SK-N-SH (cell line): Measurements from ENCODE around the gene ARID4B.

ENCODE experiments used
- CTCF ChIP-seq: fragments of 200-600 bp; sonication (generic); IDR thresholded peaks from 2 replicates; pipeline ENCODE4 v1.6.1; 2017; ENCODE audit warnings: antibody characterized with exemption, mild to moderate bottlenecking, moderate library complexity
- JUND ChIP-seq: IDR thresholded peaks from 2 replicates; pipeline ENCODE4 v1.4.0; 2012
- NFIC ChIP-seq: IDR thresholded peaks from 2 replicates; pipeline ENCODE4 v1.4.0; 2012; ENCODE audit warnings: borderline replicate concordance
- POLR2AphosphoS5 ChIP-seq: IDR thresholded peaks from 2 replicates; pipeline ENCODE4 v1.6.1; 2012; ENCODE audit warnings: low read depth, low read length
- RCOR1 ChIP-seq: fragments of 150-350 bp; IDR thresholded peaks from 2 replicates; pipeline ENCODE4 v1.6.1; 2017; ENCODE audit warnings: antibody characterized with exemption, low read length
- REST ChIP-seq: IDR thresholded peaks from 2 replicates; pipeline ENCODE4 v1.6.1; 2012; ENCODE audit warnings: mild to moderate bottlenecking, low read depth, low read length, moderate library complexity
- TAF1 ChIP-seq: IDR thresholded peaks from 2 replicates; pipeline ENCODE4 v1.6.1; 2012; ENCODE audit warnings: low read depth, mild to moderate bottlenecking, low read length, moderate library complexity, borderline replicate concordance
- TEAD4 ChIP-seq: IDR thresholded peaks from 2 replicates; pipeline ENCODE4 v1.4.0; 2012; ENCODE audit warnings: mild to moderate bottlenecking, borderline replicate concordance; ENCODE audit not compliant: insufficient read depth
- ZBTB33 ChIP-seq: IDR thresholded peaks from 2 replicates; pipeline ENCODE4 v1.4.0; 2012; ENCODE audit warnings: low read depth, borderline replicate concordance

- TF ChIP-seq RCOR1 (no peak), CTCF (no peak), JUND (no peak), TAF1 (no peak), REST (no peak), NFIC (no peak), POLR2AphosphoS5 (no peak), TEAD4 (no peak), ZBTB33 (no peak)
Observed at GRCh38 chr1:235330918-235331285, 2.9 kb upstream of the ARID4B start.
